NCI-H2081 (cell line): ENCODE data around the gene GTF3C4.

Experiments used
- DNase-seq, 2 experiments: peaks; one replicate each; lab custom pipeline; 2025; lab: John Stamatoyannopoulos, UW

The GTF3C4 gene

GRCh38 chr9:132732326-132733259, 62.3 kb downstream of the GTF3C4 start:
- DNase-seq, result no peak

- no peak for DNase-seq
Observed at GRCh38 chr9:132733260-132733815, 63.1 kb downstream of the GTF3C4 start.

GRCh38 chr9:132739710-132740310, 69.5 kb downstream of the GTF3C4 start:
- no peak for DNase-seq

- no peak for DNase-seq
Observed at GRCh38 chr9:132740526-132741309, 70.5 kb downstream of the GTF3C4 start.

GRCh38 chr9:132742821-132743311, 72.6 kb downstream of the GTF3C4 start:
- DNase-seq, result no peak

GRCh38 chr9:132743931-132744479, 73.7 kb downstream of the GTF3C4 start:
- no peak for DNase-seq
